Measurements from ENCODE around the gene TUBB4A.

TUBB4A gene

DNA sequence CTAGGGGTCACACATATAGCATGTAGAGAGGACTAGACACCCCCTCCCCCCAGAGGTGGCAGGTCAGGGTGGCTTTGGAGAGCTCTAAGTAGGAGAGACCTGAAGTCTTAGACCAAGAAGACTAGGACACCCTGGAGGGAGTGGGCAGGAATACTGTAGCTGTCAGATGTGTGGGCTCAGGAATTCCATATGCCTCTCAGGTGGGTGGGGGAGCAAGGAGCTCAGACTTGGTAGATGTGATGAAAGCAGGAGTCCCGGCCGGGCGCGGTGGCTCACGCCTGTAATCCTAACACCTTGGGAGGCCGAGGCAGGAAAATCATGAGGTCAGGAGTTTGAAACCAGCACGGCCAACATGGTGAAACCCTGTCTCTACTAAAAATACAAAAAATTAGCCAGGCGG is 36.4 kb downstream of the TUBB4A start:
- H3K27me3 ChIP-seq (ENCODE audit: insufficient read depth, low read length): peaks cover 23% of the 10 kb centered on the region
- no peaks in the 10 kb centered on the region for H3K79me2 ChIP-seq (ENCODE audit: control insufficient read depth, insufficient read depth, low read length, unreplicated experiment)
- no peaks in the 10 kb centered on the region for H3K4me1 ChIP-seq (ENCODE audit: control insufficient read depth, insufficient read depth, low read length, unreplicated experiment)
- no peak overlapping the region for H3K27ac ChIP-seq (ENCODE audit: low read depth, low read length)
- no peaks in the 10 kb centered on the region for H3K36me3 ChIP-seq (ENCODE audit: insufficient read depth, low read length)
- no peak overlapping the region for H2AFZ ChIP-seq (ENCODE audit: low read length, unreplicated experiment)
- H3K4me3 ChIP-seq (ENCODE audit: low read depth, low read length): no peak overlapping the region

DNA sequence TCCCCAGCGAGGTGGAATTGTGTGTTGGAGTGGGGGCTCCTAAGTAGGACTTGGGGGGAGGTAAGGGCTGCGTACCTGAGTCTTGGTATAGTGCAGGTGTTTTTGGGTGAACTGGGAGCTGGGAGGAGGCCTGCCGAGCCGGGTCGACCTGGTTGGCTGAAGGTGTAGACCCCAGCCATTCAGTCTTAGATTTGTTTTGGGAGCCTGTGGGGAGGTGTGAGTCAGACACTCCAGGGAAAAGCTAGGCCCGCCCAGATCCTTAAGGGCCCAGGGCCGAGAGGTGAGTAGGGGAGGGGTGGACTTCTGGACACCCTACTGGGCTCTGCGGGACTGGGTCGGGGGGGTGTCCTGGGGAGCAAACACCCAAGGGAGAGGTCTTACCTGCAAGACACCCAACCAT is 37.1 kb downstream of the TUBB4A start:
- no peak overlapping the region for H2AFZ ChIP-seq (ENCODE audit: low read length, unreplicated experiment)
- H3K27me3 ChIP-seq (ENCODE audit: insufficient read depth, low read length): peaks cover 23% of the 10 kb centered on the region
- no peak overlapping the region for H3K4me3 ChIP-seq (ENCODE audit: low read depth, low read length)

GRCh38 chr19:6464070-6464873 is 37.8 kb downstream of the TUBB4A start, which contains the start of gene CRB3:
Gene CRB3 (plus strand): TSS chr19:6464271. CDS start chr19:6464702, 431 bp downstream.
- Histone ChIP-seq H3K4me3 (ENCODE audit: low read depth, low read length) (no peak within 1 kb of the TSS), H2AFZ (ENCODE audit: low read length, unreplicated experiment) (no peak within 1 kb of the TSS), H3K27ac (ENCODE audit: low read depth, low read length) (no peak within 1 kb of the TSS), H3K4me1 (ENCODE audit: control insufficient read depth, insufficient read depth, low read length, unreplicated experiment) (no peaks in the 10 kb centered on the region), H3K36me3 (ENCODE audit: insufficient read depth, low read length) (no peaks in the 10 kb centered on the region), H3K79me2 (ENCODE audit: control insufficient read depth, insufficient read depth, low read length, unreplicated experiment) (no peaks in the 10 kb centered on the region), H3K27me3 (ENCODE audit: insufficient read depth, low read length) (peaks cover 23% of the 10 kb centered on the region)

More for the DNA sequence above, 37.1 kb downstream of the TUBB4A start:
- Histone ChIP-seq H3K4me1 (ENCODE audit: control insufficient read depth, insufficient read depth, low read length, unreplicated experiment) (no peaks in the 10 kb centered on the region), H3K36me3 (ENCODE audit: insufficient read depth, low read length) (no peaks in the 10 kb centered on the region), H3K79me2 (ENCODE audit: control insufficient read depth, insufficient read depth, low read length, unreplicated experiment) (no peaks in the 10 kb centered on the region), H3K27ac (ENCODE audit: low read depth, low read length) (no peak overlapping the region)

DNA sequence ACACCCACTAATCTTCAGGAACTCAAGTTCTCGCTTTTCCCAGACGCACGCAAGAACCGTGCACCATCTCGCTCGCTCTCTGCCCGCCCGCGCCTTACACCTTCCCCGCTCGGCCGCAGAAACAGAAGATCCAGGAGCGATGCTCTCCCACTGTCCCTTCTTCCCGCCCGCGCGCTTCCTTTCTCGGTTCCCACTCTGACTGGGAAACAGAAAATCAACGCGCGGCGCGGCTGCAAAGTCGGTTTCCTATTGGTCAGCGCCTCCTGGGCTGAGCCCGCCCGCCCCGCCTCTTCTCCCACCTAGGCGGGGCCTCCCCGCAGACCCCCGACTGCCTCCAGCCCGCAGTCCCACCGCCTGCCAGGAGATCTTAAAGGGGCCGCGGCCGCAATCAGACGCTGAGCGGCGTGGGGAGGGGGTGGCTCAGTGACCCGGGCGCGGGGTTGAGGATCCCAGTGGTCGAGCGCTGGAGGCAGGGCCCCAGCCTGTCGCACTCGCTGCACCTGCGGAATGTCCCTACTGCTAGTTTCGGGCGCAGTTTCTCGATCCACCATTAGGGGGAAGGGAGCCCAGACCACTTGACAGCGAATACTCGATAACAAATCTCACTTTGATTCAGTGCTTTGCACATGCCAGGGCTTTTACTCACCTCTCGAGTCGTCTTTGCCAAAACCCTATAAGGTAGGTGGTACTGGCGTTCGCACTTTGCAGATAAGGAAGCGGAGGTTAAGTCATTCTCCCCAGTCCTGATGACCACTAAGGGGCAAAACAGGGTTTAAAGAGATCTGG is 41.8 kb downstream of the TUBB4A start:
- peak overlapping the region; percentile 82 for H3K4me3 ChIP-seq (ENCODE audit: low read depth, low read length)
- H3K27ac ChIP-seq (ENCODE audit: low read depth, low read length): no peak overlapping the region
- H3K27me3 ChIP-seq (ENCODE audit: insufficient read depth, low read length): peaks cover 15% of the 10 kb centered on the region
- no peak overlapping the region for H2AFZ ChIP-seq (ENCODE audit: low read length, unreplicated experiment)
- H3K4me1 ChIP-seq (ENCODE audit: control insufficient read depth, insufficient read depth, low read length, unreplicated experiment): no peaks in the 10 kb centered on the region
- no peaks in the 10 kb centered on the region for H3K79me2 ChIP-seq (ENCODE audit: control insufficient read depth, insufficient read depth, low read length, unreplicated experiment)
- no peaks in the 10 kb centered on the region for H3K36me3 ChIP-seq (ENCODE audit: insufficient read depth, low read length)

DNA sequence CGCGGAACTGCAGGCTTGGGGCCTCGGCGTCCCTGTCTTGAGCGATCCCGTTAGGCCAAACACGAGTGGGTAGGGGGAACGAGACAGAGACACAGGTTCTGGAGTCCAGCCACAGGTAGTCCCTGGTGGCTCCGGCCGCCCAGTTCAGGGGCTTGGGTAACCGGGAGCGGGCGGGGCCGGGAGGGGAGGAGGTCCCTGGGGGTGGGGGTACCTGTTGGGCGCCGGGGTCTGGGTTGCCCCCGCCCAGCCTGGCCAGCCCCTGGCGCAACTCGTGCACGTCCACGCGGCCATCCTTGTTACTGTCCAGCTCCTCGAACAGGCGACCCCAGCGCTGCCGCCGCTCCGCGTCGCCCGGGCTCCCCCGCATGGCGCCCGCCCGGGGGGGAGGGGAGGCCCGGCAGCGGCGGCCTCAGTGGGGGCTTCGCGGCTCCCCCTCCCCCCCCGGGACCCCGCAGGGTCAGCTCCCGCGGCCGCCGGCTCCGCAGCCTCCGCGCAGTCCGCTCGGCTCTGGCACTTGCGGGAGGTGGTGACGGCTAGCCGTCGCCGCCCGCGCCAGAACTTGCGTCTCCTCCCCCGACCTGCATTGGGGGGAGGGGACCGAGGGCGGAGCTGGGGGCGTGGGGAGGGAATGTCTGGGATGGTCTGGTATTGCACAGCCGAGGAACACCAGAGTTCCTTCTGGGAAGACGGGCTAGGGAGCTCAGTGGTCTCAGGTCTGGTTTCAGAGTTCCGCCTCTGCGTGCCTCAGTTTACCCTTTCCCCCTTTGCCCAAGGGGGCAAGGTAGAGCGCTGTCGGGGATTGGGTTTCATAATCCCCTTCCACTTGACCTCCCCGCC is 42.6 kb downstream of the TUBB4A start, which contains the start of gene SLC25A23:
SLC25A23 (minus strand) TSS at position 531 of the 837 bp plus-strand sequence; CDS start at position 367, 164 bp downstream.
- Histone ChIP-seq H3K27me3 (ENCODE audit: insufficient read depth, low read length) (peaks cover 8% of the 10 kb centered on the region), H2AFZ (ENCODE audit: low read length, unreplicated experiment) (peak within 1 kb of the TSS; percentile 38), H3K36me3 (ENCODE audit: insufficient read depth, low read length) (no peaks in the 10 kb centered on the region), H3K4me3 (ENCODE audit: low read depth, low read length) (peak within 1 kb of the TSS; percentile 82), H3K4me1 (ENCODE audit: control insufficient read depth, insufficient read depth, low read length, unreplicated experiment) (no peaks in the 10 kb centered on the region), H3K27ac (ENCODE audit: low read depth, low read length) (no peak within 1 kb of the TSS), H3K79me2 (ENCODE audit: control insufficient read depth, insufficient read depth, low read length, unreplicated experiment) (no peaks in the 10 kb centered on the region)

- H3K27me3 ChIP-seq (ENCODE audit: insufficient read depth, low read length): peaks cover under 1% of the 10 kb centered on the region; the same call in 1 of the 2 replicates
- H3K4me1 ChIP-seq (ENCODE audit: control insufficient read depth, insufficient read depth, low read length, unreplicated experiment): no peaks in the 10 kb centered on the region
- H3K79me2 ChIP-seq (ENCODE audit: control insufficient read depth, insufficient read depth, low read length, unreplicated experiment): no peaks in the 10 kb centered on the region
- no peak overlapping the region for H3K27ac ChIP-seq (ENCODE audit: low read depth, low read length)
- peak overlapping the region; percentile 38 for H2AFZ ChIP-seq (ENCODE audit: low read length, unreplicated experiment)
- no peaks in the 10 kb centered on the region for H3K36me3 ChIP-seq (ENCODE audit: insufficient read depth, low read length)
- peak overlapping the region; percentile 82 for H3K4me3 ChIP-seq (ENCODE audit: low read depth, low read length)
These were observed 43.3 kb downstream of the TUBB4A start for GRCh38 chr19:6458695-6459261.

- Histone ChIP-seq H3K79me2 (ENCODE audit: control insufficient read depth, insufficient read depth, low read length, unreplicated experiment) (no peaks in the 10 kb centered on the region), H3K4me3 (ENCODE audit: low read depth, low read length) (no peak overlapping the region; the same call in 1 of the 2 replicates), H3K36me3 (ENCODE audit: insufficient read depth, low read length) (no peaks in the 10 kb centered on the region), H2AFZ (ENCODE audit: low read length, unreplicated experiment) (no peak overlapping the region), H3K27me3 (ENCODE audit: insufficient read depth, low read length) (no peaks in the 10 kb centered on the region), H3K27ac (ENCODE audit: low read depth, low read length) (no peak overlapping the region), H3K4me1 (ENCODE audit: control insufficient read depth, insufficient read depth, low read length, unreplicated experiment) (no peaks in the 10 kb centered on the region)
These were observed 44.0 kb downstream of the TUBB4A start for GRCh38 chr19:6457958-6458694.

GRCh38 chr19:6455924-6456323 is 46.2 kb downstream of the TUBB4A start:
- no peak overlapping the region for H3K4me3 ChIP-seq (ENCODE audit: low read depth, low read length)
- no peak overlapping the region for H2AFZ ChIP-seq (ENCODE audit: low read length, unreplicated experiment)
- no peaks in the 10 kb centered on the region for H3K36me3 ChIP-seq (ENCODE audit: insufficient read depth, low read length)
- no peaks in the 10 kb centered on the region for H3K27me3 ChIP-seq (ENCODE audit: insufficient read depth, low read length)
- no peak overlapping the region for H3K27ac ChIP-seq (ENCODE audit: low read depth, low read length)
- H3K79me2 ChIP-seq (ENCODE audit: control insufficient read depth, insufficient read depth, low read length, unreplicated experiment): no peaks in the 10 kb centered on the region
- H3K4me1 ChIP-seq (ENCODE audit: control insufficient read depth, insufficient read depth, low read length, unreplicated experiment): no peaks in the 10 kb centered on the region

DNA sequence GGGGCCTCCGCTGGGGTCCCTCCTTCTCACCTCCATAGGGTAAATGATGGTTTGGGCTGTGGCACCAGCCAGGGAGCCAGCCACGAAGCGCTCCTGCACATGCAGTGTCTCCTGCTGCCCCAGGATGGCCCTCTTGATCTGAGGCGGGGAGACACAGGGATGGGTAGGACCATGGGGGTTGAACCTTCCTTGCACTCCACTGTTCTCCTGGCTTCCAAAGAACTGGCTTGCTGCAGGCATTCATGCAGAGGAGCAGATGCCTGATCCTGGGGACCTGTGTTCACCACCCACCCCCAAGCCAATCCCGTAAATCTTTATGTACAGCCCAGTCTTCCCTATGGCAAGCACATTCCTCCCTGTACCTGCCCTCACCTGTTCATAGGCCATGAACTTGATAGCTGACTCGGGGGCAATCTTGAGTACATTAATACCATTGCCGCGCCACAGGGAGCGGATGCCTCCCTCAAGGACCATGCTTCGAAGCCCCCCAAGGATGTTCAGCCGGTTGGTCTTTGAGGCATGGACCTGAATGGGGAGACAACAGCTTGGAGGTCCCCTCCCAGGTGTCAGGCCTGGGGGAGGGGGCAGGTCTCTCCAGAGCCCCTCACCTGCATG is 48.1 kb downstream of the TUBB4A start:
- Histone ChIP-seq H3K4me1 (ENCODE audit: control insufficient read depth, insufficient read depth, low read length, unreplicated experiment) (no peaks in the 10 kb centered on the region), H3K4me3 (ENCODE audit: low read depth, low read length) (no peak overlapping the region), H3K36me3 (ENCODE audit: insufficient read depth, low read length) (no peaks in the 10 kb centered on the region), H3K27ac (ENCODE audit: low read depth, low read length) (no peak overlapping the region), H3K27me3 (ENCODE audit: insufficient read depth, low read length) (no peaks in the 10 kb centered on the region), H3K79me2 (ENCODE audit: control insufficient read depth, insufficient read depth, low read length, unreplicated experiment) (no peaks in the 10 kb centered on the region), H2AFZ (ENCODE audit: low read length, unreplicated experiment) (no peak overlapping the region)
